GM18498 (cell line): ENCODE data around the gene SHKBP1.

Source experiments
- ATAC-seq: cut with Tn5 transposase; IDR thresholded peaks from one replicate; pipeline ENCODE4 v1.9.1; 2021; ENCODE audit warnings: mild to moderate bottlenecking, moderate library complexity; ENCODE audit not compliant: unreplicated experiment

Gene SHKBP1

GRCh38 chr19:40629346-40629745 lies 52.7 kb downstream of the SHKBP1 start:
- ATAC-seq, result no peak

GRCh38 chr19:40630571-40631160 lies 54.0 kb downstream of the SHKBP1 start:
- ATAC-seq, result no peak

GRCh38 chr19:40632311-40633036 lies 55.8 kb downstream of the SHKBP1 start:
- ATAC-seq, result no peak

- no peak for ATAC-seq
These were observed 56.5 kb downstream of the SHKBP1 start for GRCh38 chr19:40633207-40633606.

GRCh38 chr19:40638327-40638726 lies 61.7 kb downstream of the SHKBP1 start:
- ATAC-seq, result no peak

GRCh38 chr19:40639638-40639982 lies 62.9 kb downstream of the SHKBP1 start:
- no peak for ATAC-seq

GRCh38 chr19:40640744-40641143 lies 64.1 kb downstream of the SHKBP1 start:
- no peak for ATAC-seq
